Trophoblast cell (in vitro differentiated cells and primary cell): ENCODE results near the gene GTPBP1.

ENCODE experiments used
- DNase-seq, 2 donors: peaks; one replicate each; pipeline ENCODE4 v3.0.0-alpha.2; 2016
- H2AFZ ChIP-seq: 2 replicates; pipeline ENCODE4 v1.6.1; 2013; ENCODE audit warnings: low read length, moderate library complexity, mild to moderate bottlenecking; ENCODE audit not compliant: insufficient read depth, poor library complexity
- H2AK5ac ChIP-seq: 2 replicates; pipeline ENCODE4 v1.6.1; 2013; ENCODE audit warnings: mild to moderate bottlenecking, low read length
- H2BK120ac ChIP-seq: 2 replicates; pipeline ENCODE4 v1.6.1; 2013; ENCODE audit warnings: low read length, mild to moderate bottlenecking, moderate library complexity; ENCODE audit not compliant: insufficient read depth, poor library complexity
- H2BK12ac ChIP-seq: 2 replicates; pipeline ENCODE4 v1.6.1; 2013; ENCODE audit warnings: mild to moderate bottlenecking, low read length, moderate library complexity
- H2BK5ac ChIP-seq: 2 replicates; pipeline ENCODE4 v1.6.1; 2013; ENCODE audit warnings: low read length, low read depth, moderate library complexity, mild to moderate bottlenecking; ENCODE audit not compliant: poor library complexity
- H3K14ac ChIP-seq: 2 replicates; pipeline ENCODE4 v1.6.1; 2013; ENCODE audit warnings: mild to moderate bottlenecking, low read length
- H3K18ac ChIP-seq: 2 replicates; pipeline ENCODE4 v1.6.1; 2013; ENCODE audit warnings: mild to moderate bottlenecking, low read length
- H3K23ac ChIP-seq: 2 replicates; pipeline ENCODE4 v1.6.1; 2013; ENCODE audit warnings: low read length
- H3K27ac ChIP-seq: 2 replicates; pipeline ENCODE4 v1.5.1; 2013; ENCODE audit warnings: low read depth, mild to moderate bottlenecking, inconsistent platforms, low read length, moderate library complexity
- H3K27me3 ChIP-seq: 2 replicates; pipeline ENCODE4 v1.6.1; 2013; ENCODE audit warnings: inconsistent platforms, mild to moderate bottlenecking, low read length, moderate library complexity; ENCODE audit not compliant: insufficient read depth
- H3K36me3 ChIP-seq, 2 experiments: 1 replicate in 1 of 2; 2 replicates in 1 of 2; pipeline ENCODE4 v1.6.1; 2013; ENCODE audit warnings: low read length in 2 of 2, mild to moderate bottlenecking in 2 of 2, moderate library complexity in 1 of 2; ENCODE audit not compliant: insufficient read depth in 2 of 2, control insufficient read depth in 1 of 2
- H3K4ac ChIP-seq: 2 replicates; pipeline ENCODE4 v1.6.1; 2013; ENCODE audit warnings: low read depth, mild to moderate bottlenecking, low read length, moderate library complexity
- H3K4me1 ChIP-seq, 2 experiments: 1 replicate in 1 of 2; 2 replicates in 1 of 2; pipeline ENCODE4 v1.6.1; 2013; ENCODE audit warnings: low read length in 2 of 2, mild to moderate bottlenecking in 2 of 2, moderate library complexity in 1 of 2; ENCODE audit not compliant: insufficient read depth in 2 of 2, control insufficient read depth in 1 of 2
- H3K4me2 ChIP-seq: 2 replicates; pipeline ENCODE4 v1.6.1; 2013; ENCODE audit warnings: inconsistent platforms, mild to moderate bottlenecking, low read length, moderate library complexity
- H3K4me3 ChIP-seq: 2 replicates; pipeline ENCODE4 v1.5.1; 2013; ENCODE audit warnings: mild to moderate bottlenecking, low read depth, low read length, inconsistent platforms
- H3K79me1 ChIP-seq: one replicate; pipeline ENCODE4 v1.6.1; 2013; ENCODE audit warnings: low read length
- H3K79me2 ChIP-seq: 2 replicates; pipeline ENCODE4 v1.6.1; 2013; ENCODE audit warnings: low read length, mild to moderate bottlenecking; ENCODE audit not compliant: control insufficient read depth, insufficient read depth, poor library complexity
- H3K9ac ChIP-seq: 2 replicates; pipeline ENCODE4 v1.6.1; 2013; ENCODE audit warnings: mild to moderate bottlenecking, low read length
- H3K9me3 ChIP-seq: 2 replicates; pipeline ENCODE4 v1.6.1; 2013; ENCODE audit warnings: low read depth, mild to moderate bottlenecking, control low read depth, inconsistent platforms, low read length; ENCODE audit not compliant: insufficient read depth
- H4K12ac ChIP-seq: 2 replicates; pipeline ENCODE4 v1.6.1; 2013; ENCODE audit warnings: low read depth, mild to moderate bottlenecking, low read length, moderate library complexity
- H4K8ac ChIP-seq: 2 replicates; pipeline ENCODE4 v1.6.1; 2013; ENCODE audit warnings: low read depth, mild to moderate bottlenecking, low read length, moderate library complexity
- H4K91ac ChIP-seq: one replicate; pipeline ENCODE4 v1.6.1; 2013; ENCODE audit warnings: low read depth, mild to moderate bottlenecking, low read length, moderate library complexity
- WGBS: extraction: QIAGEN DNeasy Blood & Tissue Kit; methylation state at CpG from one replicate; pipeline ENCODE4 v1.1.7; 2013; ENCODE audit warnings: missing lambda C conversion rate; ENCODE audit not compliant: insufficient read length, insufficient coverage; ENCODE audit errors: extremely low coverage; 5-methylcytosine and 5-hydroxymethylcytosine counted together

The GTPBP1 gene

GRCh38 chr22:38729946-38730345, 24.2 kb downstream of the GTPBP1 start:
- Histone ChIP-seq H3K27ac (no peak overlapping the region), H4K91ac (no peak overlapping the region), H2BK5ac (no peak overlapping the region), H2AFZ (no peak overlapping the region), H2BK12ac (no peak overlapping the region), H3K27me3 (no peaks in the 10 kb centered on the region), H3K79me1 (no peaks in the 10 kb centered on the region), H2BK120ac (no peak overlapping the region), H3K9me3 (peaks cover 3% of the 10 kb centered on the region), H3K4me2 (no peak overlapping the region), H3K4me1 (no peaks in the 10 kb centered on the region), H4K8ac (no peak overlapping the region), H3K79me2 (no peaks in the 10 kb centered on the region), H3K9ac (no peak overlapping the region), H3K4me3 (no peak overlapping the region), H3K36me3 (peaks cover 86 to 95% of the 10 kb centered on the region in 2 experiments), H4K12ac (no peak overlapping the region), H3K14ac (no peak overlapping the region), H3K23ac (no peak overlapping the region), H3K4ac (no peak overlapping the region), H3K18ac (no peak overlapping the region), H2AK5ac (no peak overlapping the region)
- WGBS = no CpG with 5 or more reads among the region's 6 CpGs
- DNase-seq = no peak

DNA sequence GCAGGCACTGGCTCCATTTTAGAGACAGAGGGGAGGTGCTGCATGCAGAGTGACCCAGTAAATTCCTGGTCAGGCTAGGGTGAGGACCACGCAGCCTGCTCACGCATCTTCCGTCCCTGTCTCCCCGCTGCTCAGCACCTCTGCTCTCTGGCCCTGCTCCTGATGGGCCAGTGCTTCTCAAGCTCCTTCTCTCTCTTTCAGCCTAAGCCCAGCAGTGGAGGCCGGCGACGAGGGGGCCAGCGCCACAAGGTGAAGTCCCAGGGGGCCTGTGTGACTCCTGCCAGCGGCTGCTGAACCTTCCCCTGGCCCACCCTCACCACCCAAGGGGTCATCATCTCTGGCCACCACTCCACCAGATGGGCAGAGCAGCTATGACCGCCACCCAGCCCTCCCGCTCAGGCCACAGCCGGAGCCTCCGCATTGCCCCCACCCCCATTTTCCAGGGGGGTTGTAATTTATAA, 24.7 kb downstream of the GTPBP1 start:
- no peak overlapping the region for H3K14ac ChIP-seq
- no peak overlapping the region for H3K18ac ChIP-seq
- no peak overlapping the region for H2AFZ ChIP-seq
- no peak overlapping the region for H4K12ac ChIP-seq
- H3K4ac ChIP-seq = no peak overlapping the region
- no peak overlapping the region for H2BK5ac ChIP-seq
- H3K4me2 ChIP-seq = no peak overlapping the region
- no peak overlapping the region for H3K23ac ChIP-seq
- H3K27me3 ChIP-seq = no peaks in the 10 kb centered on the region
- H3K27ac ChIP-seq = no peak overlapping the region
- no peak overlapping the region for H3K9ac ChIP-seq
- no peak overlapping the region for H2AK5ac ChIP-seq
- no peaks in the 10 kb centered on the region for H3K4me1 ChIP-seq
- no peak overlapping the region for H3K4me3 ChIP-seq
- no peaks in the 10 kb centered on the region for H3K79me1 ChIP-seq
- H3K9me3 ChIP-seq = peaks cover 3% of the 10 kb centered on the region
- no peak overlapping the region for H4K8ac ChIP-seq
- H2BK120ac ChIP-seq = no peak overlapping the region
- no peak overlapping the region for H4K91ac ChIP-seq
- no CpG with 5 or more reads among the region's 13 CpGs for WGBS
- H2BK12ac ChIP-seq = no peak overlapping the region
- peaks cover 90 to 96% of the 10 kb centered on the region in 2 experiments for H3K36me3 ChIP-seq
- no peak for DNase-seq
- H3K79me2 ChIP-seq = no peaks in the 10 kb centered on the region

DNA sequence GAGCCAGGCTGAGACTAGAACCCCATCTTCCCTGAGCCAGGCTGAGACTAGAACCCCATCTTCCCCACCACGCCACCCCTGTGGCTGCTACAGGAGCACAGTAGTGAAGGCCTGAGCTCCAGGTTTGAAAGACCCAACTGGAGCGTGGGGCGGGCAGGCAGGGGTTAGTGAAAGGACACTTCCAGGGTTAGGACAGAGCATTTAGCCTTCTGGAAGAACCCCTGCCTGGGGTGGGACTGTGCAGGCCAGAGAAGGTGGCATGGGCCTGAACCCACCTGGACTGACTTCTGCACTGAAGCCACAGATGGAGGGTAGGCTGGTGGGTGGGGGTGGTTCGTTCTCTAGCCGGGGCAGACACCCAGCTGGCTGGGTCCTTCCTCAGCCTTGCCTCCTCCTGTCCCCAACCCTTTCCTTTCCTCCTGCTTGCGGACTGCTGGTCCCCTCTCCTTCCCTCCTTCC, 26.0 kb downstream of the GTPBP1 start:
- Histone ChIP-seq H2BK120ac (no peak overlapping the region), H3K9me3 (peaks cover 3% of the 10 kb centered on the region), H2BK5ac (no peak overlapping the region), H3K23ac (no peak overlapping the region), H3K4me3 (no peak overlapping the region), H3K27ac (no peak overlapping the region), H3K4me2 (no peak overlapping the region), H3K4me1 (no peaks in the 10 kb centered on the region), H2AK5ac (no peak overlapping the region), H3K14ac (no peak overlapping the region), H3K79me1 (no peaks in the 10 kb centered on the region), H4K91ac (no peak overlapping the region), H2BK12ac (no peak overlapping the region), H3K4ac (no peak overlapping the region), H3K36me3 (peaks cover 89 to 96% of the 10 kb centered on the region in 2 experiments), H3K18ac (no peak overlapping the region), H2AFZ (no peak overlapping the region), H4K8ac (no peak overlapping the region), H4K12ac (no peak overlapping the region), H3K79me2 (no peaks in the 10 kb centered on the region), H3K9ac (no peak overlapping the region), H3K27me3 (no peaks in the 10 kb centered on the region)
- WGBS = no CpG with 5 or more reads among the region's 6 CpGs
- no peak for DNase-seq

GRCh38 chr22:38732251-38732815, 26.6 kb downstream of the GTPBP1 start:
- Histone ChIP-seq H2BK12ac (no peak overlapping the region), H3K9ac (no peak overlapping the region), H4K8ac (no peak overlapping the region), H3K36me3 (peaks cover 89 to 96% of the 10 kb centered on the region in 2 experiments), H4K91ac (no peak overlapping the region), H2BK5ac (no peak overlapping the region), H2AK5ac (no peak overlapping the region), H3K79me2 (no peaks in the 10 kb centered on the region), H3K4ac (no peak overlapping the region), H3K9me3 (peaks cover 2% of the 10 kb centered on the region), H3K23ac (no peak overlapping the region), H2AFZ (no peak overlapping the region), H3K14ac (no peak overlapping the region), H3K27me3 (no peaks in the 10 kb centered on the region), H2BK120ac (no peak overlapping the region), H3K4me1 (no peaks in the 10 kb centered on the region), H3K27ac (no peak overlapping the region), H4K12ac (no peak overlapping the region), H3K79me1 (no peaks in the 10 kb centered on the region), H3K18ac (no peak overlapping the region), H3K4me2 (no peak overlapping the region), H3K4me3 (no peak overlapping the region)
- DNase-seq = no peak
- no CpG with 5 or more reads among the region's 13 CpGs for WGBS
